GM21528 (cell line): ENCODE data around the gene ADCY5.

Experiments used
- ATAC-seq: cut with Tn5 transposase; IDR thresholded peaks from one replicate; pipeline ENCODE4 v1.9.1; 2021; ENCODE audit warnings: mild to moderate bottlenecking, moderate library complexity; ENCODE audit not compliant: unreplicated experiment, low FRiP score

Gene ADCY5

DNA sequence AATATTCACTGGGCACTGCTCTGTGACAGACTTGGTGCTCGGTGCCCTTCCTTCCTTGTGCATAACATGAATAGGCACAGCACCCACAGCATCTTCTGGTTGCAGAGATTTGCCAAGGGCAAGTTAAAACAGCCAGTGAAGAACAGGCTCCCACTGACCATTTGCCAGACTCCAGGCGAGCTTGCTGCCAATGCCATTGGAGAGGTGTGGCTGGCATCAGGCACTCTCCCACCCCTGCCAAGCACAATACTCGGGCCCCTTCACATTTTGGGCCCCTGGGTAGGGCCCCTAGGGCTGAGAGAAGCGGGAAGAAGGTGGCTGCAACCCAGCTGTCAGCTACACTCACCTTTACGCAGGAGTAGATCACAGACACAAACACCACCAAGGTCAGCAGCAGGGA, 135.0 kb downstream of the ADCY5 start:
- ATAC-seq = no peak

- ATAC-seq = no peak
Measured at GRCh38 chr3:123312331-123313265, 136.3 kb downstream of the ADCY5 start.

DNA sequence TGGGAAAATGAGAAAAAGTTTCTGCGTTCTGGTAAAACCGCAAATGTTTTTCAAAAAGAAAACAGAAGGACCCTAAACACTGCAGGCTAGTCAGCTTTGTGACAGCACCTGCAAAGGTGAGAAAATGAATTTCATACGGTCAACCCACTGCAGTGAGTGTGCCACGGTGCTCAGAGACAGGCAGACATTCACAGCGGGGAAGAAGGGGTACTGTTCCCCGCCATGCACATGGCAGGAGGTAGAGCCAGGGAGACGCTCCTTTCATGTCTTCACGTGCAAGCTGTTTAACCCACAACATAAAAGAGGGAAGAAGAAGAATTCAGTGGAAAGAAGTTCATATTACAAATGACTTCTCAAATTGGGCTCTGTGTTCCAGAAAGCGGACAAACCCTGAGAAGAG, 137.7 kb downstream of the ADCY5 start:
- ATAC-seq = no peak

DNA sequence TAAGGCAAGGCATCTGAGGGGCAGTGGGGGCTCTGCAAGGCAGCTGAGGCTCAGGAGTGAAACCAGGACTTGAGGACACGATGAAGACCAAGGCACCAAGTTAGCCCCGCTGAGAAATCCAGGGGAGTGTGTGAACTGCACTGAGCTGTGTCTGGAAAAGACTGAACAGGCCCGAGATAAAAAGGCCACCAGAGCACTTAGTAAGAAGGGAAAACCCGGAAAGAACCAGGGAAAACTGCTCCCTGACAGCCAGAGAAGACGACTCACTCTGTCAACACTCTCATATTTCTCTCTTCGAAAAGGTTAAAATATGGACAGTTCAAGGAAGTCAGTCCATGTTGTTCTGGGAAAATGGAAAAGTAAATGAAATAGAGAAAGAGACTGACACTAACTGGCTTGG, 138.1 kb downstream of the ADCY5 start:
- ATAC-seq = no peak

GRCh38 chr3:123310186-123310585, 138.7 kb downstream of the ADCY5 start:
- ATAC-seq = no peak

GRCh38 chr3:123307064-123307463, 141.8 kb downstream of the ADCY5 start:
- no peak for ATAC-seq

GRCh38 chr3:123305192-123305591, 143.7 kb downstream of the ADCY5 start:
- no peak for ATAC-seq

DNA sequence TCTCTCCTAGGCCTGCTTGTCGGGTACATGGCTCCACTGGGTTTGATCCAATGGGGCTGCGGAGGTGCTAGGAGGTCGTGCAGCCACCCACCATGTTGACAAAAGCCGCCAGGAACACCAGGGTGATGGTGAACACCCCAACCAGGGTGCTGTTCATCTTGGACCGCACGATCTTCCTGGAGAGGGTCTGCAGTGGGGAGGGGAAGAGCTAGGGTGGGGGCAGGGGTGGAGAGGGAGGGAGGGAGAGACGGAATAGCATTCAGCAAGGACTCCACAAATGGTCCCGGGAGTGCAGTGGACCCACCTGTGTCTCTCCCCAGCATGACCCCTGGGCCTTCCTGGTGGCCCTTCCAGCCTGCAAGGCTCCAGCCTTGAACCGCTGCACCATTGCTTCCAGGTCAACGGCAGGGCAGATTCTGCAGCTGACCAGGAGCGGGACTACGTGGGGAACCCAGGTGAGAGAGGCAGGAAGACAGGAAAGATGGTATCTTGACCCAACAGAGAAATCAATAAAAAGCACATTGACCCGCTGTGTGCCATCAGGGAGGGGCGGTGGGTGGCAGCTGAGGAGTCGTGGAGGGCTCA, 144.8 kb downstream of the ADCY5 start:
- ATAC-seq = no peak

- ATAC-seq = no peak
Measured at GRCh38 chr3:123302961-123303360, 145.9 kb downstream of the ADCY5 start.

DNA sequence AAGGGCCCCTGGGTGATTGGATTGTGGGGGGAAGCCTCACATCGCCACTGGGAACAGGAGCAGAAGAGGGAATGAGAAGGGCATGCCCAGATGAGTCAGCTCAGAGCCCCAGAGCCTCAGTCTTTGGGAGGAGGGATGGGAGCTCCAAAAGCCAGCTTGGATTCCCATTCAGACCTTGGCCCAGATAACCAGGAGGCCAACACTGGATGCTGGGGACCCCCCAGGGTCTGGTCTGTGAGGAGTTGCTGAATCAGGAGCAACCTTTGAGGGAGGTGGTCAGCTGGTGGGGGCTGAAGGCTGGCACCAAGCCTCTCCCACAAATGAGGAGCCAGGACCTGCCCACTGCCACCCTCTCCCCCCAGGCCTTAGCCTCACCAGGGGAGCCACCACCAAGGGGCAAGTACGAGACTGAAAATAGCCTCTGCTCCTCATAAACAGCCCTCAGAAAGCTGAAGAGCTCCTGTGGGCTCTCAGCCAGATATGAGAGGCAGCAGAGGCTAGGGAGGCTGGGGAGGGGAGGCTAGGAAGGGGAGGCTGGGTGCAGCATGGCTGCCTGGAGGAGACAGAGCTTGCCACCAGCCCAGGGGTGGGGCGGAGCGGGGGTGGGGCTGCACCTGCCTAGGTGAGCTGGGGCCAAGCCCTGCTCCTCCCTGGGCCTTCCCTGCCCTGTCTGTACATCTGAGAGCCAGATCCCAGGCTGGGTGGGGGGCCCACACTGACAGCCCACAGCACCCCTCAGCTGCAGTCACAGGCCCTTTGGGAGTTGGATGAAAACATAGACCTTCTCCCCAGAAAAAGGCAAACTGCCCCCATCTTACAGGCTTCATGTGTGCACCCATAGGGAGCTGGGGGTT, 147.3 kb downstream of the ADCY5 start:
- no peak for ATAC-seq

DNA sequence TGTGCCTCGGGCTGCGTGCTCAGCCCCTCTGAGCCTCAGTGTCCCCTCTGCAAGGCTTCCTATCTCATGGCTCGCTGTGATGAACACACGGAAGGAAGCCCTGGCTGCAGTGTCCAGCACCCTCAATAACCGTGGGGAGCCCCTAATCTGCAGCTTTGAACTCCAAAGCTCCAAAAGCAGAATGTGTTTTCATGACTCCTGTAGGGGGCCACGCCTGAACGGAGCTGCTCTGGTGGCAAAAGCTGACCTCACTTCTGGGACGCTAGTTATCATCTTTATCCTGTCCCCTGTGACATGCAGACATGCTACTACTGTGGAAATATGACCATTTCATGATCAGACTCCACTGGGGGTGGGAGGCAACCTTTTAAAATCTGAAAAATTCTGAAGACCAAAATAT, 148.3 kb downstream of the ADCY5 start:
- ATAC-seq = no peak

DNA sequence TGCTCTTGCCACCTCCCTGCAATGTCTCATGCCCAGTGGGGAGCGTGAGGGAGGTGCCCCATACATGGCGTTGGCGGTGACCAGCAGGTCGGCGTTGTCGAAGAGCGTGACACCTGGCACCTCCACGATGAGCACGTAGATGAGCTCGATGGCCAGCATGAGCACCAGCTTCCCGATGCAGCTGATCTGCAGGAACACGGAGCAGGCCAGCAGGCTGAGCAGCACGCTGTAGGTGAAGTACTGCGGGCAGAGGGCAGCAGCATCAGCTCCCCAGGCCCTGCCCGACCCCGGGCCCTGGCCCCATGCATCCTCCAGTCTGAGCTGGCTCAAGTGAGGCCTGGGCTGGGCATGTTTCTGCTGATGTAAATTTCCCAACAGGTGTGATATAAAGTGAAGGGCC, 148.8 kb downstream of the ADCY5 start:
- no peak for ATAC-seq

- ATAC-seq = no peak
Measured at GRCh38 chr3:123299581-123299980, 149.3 kb downstream of the ADCY5 start.

- ATAC-seq = no peak
Measured at GRCh38 chr3:123298903-123299302, 150.0 kb downstream of the ADCY5 start.

- no peak for ATAC-seq
Measured at GRCh38 chr3:123297627-123297899, 151.3 kb downstream of the ADCY5 start.

DNA sequence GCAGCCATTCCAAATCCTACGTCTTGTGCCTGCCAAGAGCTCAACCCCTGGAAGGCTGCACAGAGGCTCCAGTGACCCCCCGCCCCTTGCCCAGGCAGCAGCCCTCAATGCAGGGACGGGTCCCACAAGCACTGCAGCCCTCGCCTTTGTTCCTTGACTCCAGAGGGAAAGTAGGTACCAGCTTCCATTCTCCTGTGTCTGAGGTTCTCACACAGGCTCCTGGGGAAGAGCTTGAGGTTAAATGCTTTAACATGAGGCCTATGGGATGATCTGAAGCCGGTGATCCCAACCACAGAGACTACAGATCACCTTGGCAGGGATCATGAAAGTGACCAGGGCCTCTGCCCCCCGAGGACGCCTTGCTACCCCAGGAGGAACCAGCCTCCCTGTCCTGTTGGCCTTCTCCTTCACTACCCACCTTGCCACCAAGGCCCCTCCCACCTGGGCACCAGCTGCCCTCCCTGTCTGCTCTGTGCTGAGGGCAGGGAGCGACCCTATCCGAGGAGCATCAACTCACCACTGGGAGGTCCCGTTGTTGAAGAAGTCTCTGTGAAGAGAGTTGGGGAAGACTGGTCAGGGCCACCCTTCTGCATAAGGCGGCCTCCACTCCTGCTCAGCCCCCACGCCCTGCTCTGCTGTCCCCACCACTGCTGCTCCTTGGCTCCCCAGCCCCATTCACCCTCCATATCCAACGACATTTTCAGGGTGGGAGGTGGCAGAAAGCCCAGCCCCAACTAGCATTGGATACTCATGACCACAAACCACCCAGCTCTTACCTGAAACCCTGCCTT, 151.9 kb downstream of the ADCY5 start:
- ATAC-seq = no peak

GRCh38 chr3:123296261-123296660, 152.6 kb downstream of the ADCY5 start:
- ATAC-seq = no peak

DNA sequence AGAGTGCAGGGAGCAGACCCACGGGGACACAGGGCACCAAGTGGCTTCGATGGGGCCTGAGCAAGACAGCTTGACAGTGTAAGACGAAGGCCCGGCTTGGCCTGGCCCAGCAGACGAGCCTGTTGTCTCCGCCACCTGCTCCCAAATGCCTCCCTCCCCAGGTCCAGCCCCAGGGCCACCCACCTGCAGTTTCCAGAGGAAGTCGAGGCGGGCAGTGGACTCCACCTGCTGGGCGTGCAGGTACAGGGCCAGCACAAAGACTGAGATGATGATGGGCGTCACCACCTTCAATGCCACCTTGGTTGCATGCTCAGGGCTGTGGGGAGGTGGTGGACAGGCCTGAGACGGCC, 153.0 kb downstream of the ADCY5 start:
- ATAC-seq = no peak

DNA sequence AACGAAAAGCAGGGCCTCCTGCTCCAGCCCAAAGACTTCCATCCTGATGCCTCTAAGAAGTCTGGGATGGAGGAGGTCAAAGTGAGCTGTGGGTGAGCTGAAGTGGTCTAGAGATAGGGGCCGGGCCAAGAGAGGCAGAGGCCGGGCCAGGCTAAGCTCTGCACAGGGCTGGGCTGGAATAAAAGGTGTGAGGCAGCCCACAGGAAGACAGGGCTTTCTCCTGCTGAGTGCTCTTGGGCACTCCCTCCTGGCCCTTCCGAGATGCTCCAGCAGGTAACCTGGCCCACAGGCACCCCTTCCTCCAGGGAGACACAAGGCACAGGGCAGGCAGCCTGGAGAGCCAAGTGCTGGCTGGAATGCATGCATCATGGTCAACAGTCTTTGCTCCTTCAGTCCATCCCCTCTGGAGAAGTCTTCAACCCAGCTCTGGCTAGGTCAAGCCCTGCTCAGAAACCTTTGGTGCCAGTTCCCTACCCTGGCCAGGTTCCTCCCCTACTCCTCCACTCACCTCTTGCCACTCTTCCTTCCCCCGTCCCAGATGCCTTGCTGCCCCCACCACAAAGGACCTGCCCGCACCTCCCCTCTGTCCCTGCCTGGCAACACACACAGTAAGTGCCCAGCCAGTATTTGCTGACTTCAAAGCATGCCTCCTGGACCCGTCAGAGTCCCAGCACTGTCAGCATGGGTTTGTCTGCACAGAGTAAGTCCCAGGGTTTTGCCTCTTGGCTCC, 153.6 kb downstream of the ADCY5 start:
- ATAC-seq = no peak

GRCh38 chr3:123294296-123294938, 154.5 kb downstream of the ADCY5 start:
- ATAC-seq = no peak
